ENCODE measurements around the gene ZNF30. TPM values are rescaled to one million over a fixed set of nuclear protein-coding genes. Genes with fewer than 3 reads are reported as not detected.

Gene ZNF30
- total RNA-seq, 1 experiment from 2014 or later = 8.3 TPM

DNA sequence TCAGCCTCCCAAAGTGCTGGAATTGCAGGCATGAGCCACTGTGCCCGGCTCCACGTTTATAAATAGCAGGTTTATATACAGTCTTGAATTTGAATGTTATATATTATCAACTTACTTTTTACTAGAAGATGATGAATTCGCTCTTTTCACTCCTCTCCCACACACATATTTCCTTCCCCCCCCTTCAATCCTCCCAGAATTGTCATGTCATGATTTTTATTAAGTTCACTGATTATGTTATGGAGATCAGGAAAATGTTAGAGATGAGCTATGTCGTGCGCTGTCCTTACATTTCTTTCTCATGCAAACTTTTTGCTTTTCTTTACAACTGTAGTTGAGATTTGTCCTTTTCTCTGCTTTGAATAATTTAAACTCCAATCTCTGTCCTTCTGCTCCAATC lies 55.6 kb downstream of the ZNF30 start:
- Histone ChIP-seq H3K23ac (ENCODE audit: insufficient read length, low read depth, low read length) (no peak overlapping the region), H3T11ph (ENCODE audit: low read length) (no peak overlapping the region), H3K79me2 (ENCODE audit: insufficient read depth, low read length) (no peaks in the 10 kb centered on the region), H3K23me2 (ENCODE audit: insufficient read length, low read depth, low read length, poor library complexity, severe bottlenecking) (no peaks in the 10 kb centered on the region), H3K9me3 (ENCODE audit: control insufficient read depth, low read depth, low read length) (no peaks in the 10 kb centered on the region), H4K20me1 (ENCODE audit: control insufficient read depth, insufficient read depth, insufficient read length) (no peaks in the 10 kb centered on the region), H2BK120ac (ENCODE audit: low read depth, low read length, poor library complexity, severe bottlenecking) (no peak overlapping the region), H3K79me1 (ENCODE audit: insufficient read depth, low read depth, low read length, poor library complexity, severe bottlenecking) (no peaks in the 10 kb centered on the region), H3K18ac (ENCODE audit: insufficient read length, low read depth, low read length) (no peak overlapping the region), H3K27me3 (ENCODE audit: insufficient read depth, low read length) (no peaks in the 10 kb centered on the region), H3K27ac (ENCODE audit: insufficient read length, low read depth, low read length) (no peak overlapping the region), H3K14ac (ENCODE audit: insufficient read depth, low read length) (no peak overlapping the region), H4K91ac (ENCODE audit: insufficient read length, low read depth, low read length) (no peak overlapping the region), H2BK20ac (ENCODE audit: low read depth, low read length, poor library complexity, severe bottlenecking) (no peak overlapping the region), H2BK15ac (ENCODE audit: low read depth, low read length) (no peak overlapping the region), H2BK12ac (ENCODE audit: insufficient read length, low read depth, low read length) (no peak overlapping the region), H3K4me2 (ENCODE audit: insufficient read depth, insufficient read length, low read length) (no peak overlapping the region), H4K8ac (replicated peaks; ENCODE audit: insufficient read length, low read depth, low read length) (no peak overlapping the region), H2AFZ (ENCODE audit: low read length) (no peak overlapping the region), H3K9ac (ENCODE audit: extremely low read depth, insufficient read length, low read length) (no peak overlapping the region), H2AK5ac (ENCODE audit: insufficient read length, low read length) (no peak overlapping the region), H3K56ac (ENCODE audit: insufficient read length, low read depth, low read length) (no peak overlapping the region), H3K4me1 (ENCODE audit: insufficient read depth, low read length) (peaks cover 5% of the 10 kb centered on the region; the same call in 1 of the 2 replicates), H2BK5ac (ENCODE audit: insufficient read length, low read length) (no peak overlapping the region), H4K5ac (ENCODE audit: insufficient read length, low read depth, low read length) (no peak overlapping the region), H3K4ac (ENCODE audit: low read depth, low read length) (no peak overlapping the region)
- 0 out of 7 replicates have a peak overlapping the region, but pooled peaks of 1 of the 3 experiments have one; percentile 1 for H3K27ac Mint-ChIP-seq
- no peaks in the 10 kb centered on the region; the same call in 1 of the 2 replicates for H3K27me3 Mint-ChIP-seq (ENCODE audit: low read depth)
- H3K36me3 Mint-ChIP-seq (ENCODE audit: insufficient read depth in 1 of 3, low read depth in 3 of 3) = peaks cover 0 to 5% (median 0%) of the 10 kb centered on the region in 3 experiments; a peak in 3 of 7 replicates
- no CpG with 5 or more reads among the region's 5 CpGs for WGBS (ENCODE audit: extremely low coverage, insufficient read length, low lambda C conversion rate)
- TF ChIP-seq, protein P1, sequence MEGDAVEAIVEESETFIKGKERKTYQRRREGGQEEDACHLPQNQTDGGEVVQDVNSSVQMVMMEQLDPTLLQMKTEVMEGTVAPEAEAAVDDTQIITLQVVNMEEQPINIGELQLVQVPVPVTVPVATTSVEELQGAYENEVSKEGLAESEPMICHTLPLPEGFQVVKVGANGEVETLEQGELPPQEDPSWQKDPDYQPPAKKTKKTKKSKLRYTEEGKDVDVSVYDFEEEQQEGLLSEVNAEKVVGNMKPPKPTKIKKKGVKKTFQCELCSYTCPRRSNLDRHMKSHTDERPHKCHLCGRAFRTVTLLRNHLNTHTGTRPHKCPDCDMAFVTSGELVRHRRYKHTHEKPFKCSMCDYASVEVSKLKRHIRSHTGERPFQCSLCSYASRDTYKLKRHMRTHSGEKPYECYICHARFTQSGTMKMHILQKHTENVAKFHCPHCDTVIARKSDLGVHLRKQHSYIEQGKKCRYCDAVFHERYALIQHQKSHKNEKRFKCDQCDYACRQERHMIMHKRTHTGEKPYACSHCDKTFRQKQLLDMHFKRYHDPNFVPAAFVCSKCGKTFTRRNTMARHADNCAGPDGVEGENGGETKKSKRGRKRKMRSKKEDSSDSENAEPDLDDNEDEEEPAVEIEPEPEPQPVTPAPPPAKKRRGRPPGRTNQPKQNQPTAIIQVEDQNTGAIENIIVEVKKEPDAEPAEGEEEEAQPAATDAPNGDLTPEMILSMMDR (conservative IDR thresholded peaks at IDR 0.05) = no peak
- H3K4me1 Mint-ChIP-seq = peaks cover 9% of the 10 kb centered on the region in 2 experiments
- H3K9me3 Mint-ChIP-seq = peaks cover 6 to 12% of the 10 kb centered on the region in 2 experiments; a peak in 4 of 5 replicates
- no peak for DNase-seq
- no peak overlapping the region for H3K4me3 Mint-ChIP-seq

All from H9 (cell line).